Peyer's patch (tissue), 4 donors: ENCODE results near the gene GRIK4.

Experiments
- POLR2A ChIP-seq, 2 donors: fragments of 450-650 bp; IDR thresholded peaks; one replicate each; pipeline ENCODE4 v1.5.1; 2017; ENCODE audit warnings: antibody characterized with exemption in 2 of 2, mild to moderate bottlenecking in 2 of 2, moderate library complexity in 2 of 2
- TF ChIP-seq, protein P1 (sequence below), 6 experiments: fragments of 450-650 bp in 4 of 6; fragments of 200-600 bp in 2 of 6; sonication (generic) in 1 of 6; IDR thresholded peaks; one replicate each; pipeline ENCODE4 v1.5.1; 2017 to 2019; ENCODE audit warnings: antibody characterized with exemption in 6 of 6, mild to moderate bottlenecking in 3 of 6, moderate library complexity in 1 of 6

DNA sequence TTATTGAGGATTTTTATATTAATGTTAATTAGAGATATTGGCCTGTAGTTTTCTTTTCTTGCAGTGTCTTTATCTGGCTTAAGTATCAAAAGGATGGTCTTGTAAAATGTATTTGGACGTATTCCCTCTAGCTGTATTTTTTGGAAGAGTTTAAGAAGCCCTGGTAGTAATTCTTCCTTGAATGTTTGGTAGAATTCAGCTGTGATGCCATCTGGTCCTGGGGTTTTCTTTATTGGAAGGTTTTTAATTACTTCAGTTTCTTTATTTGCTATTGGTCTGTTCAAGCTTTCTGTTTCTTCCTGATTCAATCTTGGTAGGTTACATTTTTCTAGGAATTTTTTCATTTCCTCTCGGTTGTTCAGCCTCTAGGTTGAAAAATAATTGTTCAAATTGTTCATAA lies 257.4 kb downstream of the GRIK4 start:
- TF ChIP-seq POLR2A (IDR thresholded peaks at IDR 0.05), result no peak
- TF ChIP-seq, protein P1, sequence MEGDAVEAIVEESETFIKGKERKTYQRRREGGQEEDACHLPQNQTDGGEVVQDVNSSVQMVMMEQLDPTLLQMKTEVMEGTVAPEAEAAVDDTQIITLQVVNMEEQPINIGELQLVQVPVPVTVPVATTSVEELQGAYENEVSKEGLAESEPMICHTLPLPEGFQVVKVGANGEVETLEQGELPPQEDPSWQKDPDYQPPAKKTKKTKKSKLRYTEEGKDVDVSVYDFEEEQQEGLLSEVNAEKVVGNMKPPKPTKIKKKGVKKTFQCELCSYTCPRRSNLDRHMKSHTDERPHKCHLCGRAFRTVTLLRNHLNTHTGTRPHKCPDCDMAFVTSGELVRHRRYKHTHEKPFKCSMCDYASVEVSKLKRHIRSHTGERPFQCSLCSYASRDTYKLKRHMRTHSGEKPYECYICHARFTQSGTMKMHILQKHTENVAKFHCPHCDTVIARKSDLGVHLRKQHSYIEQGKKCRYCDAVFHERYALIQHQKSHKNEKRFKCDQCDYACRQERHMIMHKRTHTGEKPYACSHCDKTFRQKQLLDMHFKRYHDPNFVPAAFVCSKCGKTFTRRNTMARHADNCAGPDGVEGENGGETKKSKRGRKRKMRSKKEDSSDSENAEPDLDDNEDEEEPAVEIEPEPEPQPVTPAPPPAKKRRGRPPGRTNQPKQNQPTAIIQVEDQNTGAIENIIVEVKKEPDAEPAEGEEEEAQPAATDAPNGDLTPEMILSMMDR (IDR thresholded peaks at IDR 0.05), result no peak
